Measurements from ENCODE around the gene AKIRIN1. TPM values are rescaled to one million over a fixed set of nuclear protein-coding genes. Genes with fewer than 3 reads are reported as not detected.

Gene AKIRIN1
- total RNA-seq, 6 experiments from 2014 or later = 18.9 to 37.3 (median 28.5) TPM

GRCh38 chr1:39026051-39026865 is 35.2 kb downstream of the AKIRIN1 start, which contains the start of gene NDUFS5:
Gene NDUFS5, plus strand, starts transcription at chr1:39026350. Its CDS starts 2,375 bp downstream, at chr1:39028725.
- 1% methylated on average over 36 of the region's 47 CpGs for WGBS (ENCODE audit: insufficient coverage, low coverage, low lambda C conversion rate, missing lambda C conversion rate)
- peaks cover 5 to 25% (median 10%) of the 10 kb centered on the region in 4 donors for H3K36me3 ChIP-seq
- ATAC-seq = peak; percentile 94 to 98 (median 96)

GRCh38 chr1:39026866-39027507 is 35.9 kb downstream of the AKIRIN1 start:
- intact Hi-C loops (cut with DNase I) = no loop called here
- ATAC-seq = no peak
- TF ChIP-seq CTCF (IDR thresholded peaks at IDR 0.05) (no peak), POLR2A (IDR thresholded peaks at IDR 0.05) (no peak)
- no peaks in the 10 kb centered on the region for H3K27me3 ChIP-seq
- peak overlapping the region; percentile 50 to 86 (median 81) for H3K4me3 ChIP-seq
- H3K4me1 ChIP-seq = peaks cover 0 to 10% (median 4%) of the 10 kb centered on the region in 4 donors
- no peak for DNase-seq
- 15% methylated on average over 21 of the region's 30 CpGs for WGBS (ENCODE audit: insufficient coverage, low coverage, low lambda C conversion rate, missing lambda C conversion rate)
- peak overlapping the region; percentile 81 to 88 (median 88) for H3K27ac ChIP-seq
- H3K9me3 ChIP-seq = no peaks in the 10 kb centered on the region
- peaks cover 5 to 32% (median 11%) of the 10 kb centered on the region in 4 donors for H3K36me3 ChIP-seq

More at GRCh38 chr1:39026051-39026865, 35.2 kb downstream of the AKIRIN1 start, which contains the start of gene NDUFS5:
- Histone ChIP-seq H3K27me3 (no peaks in the 10 kb centered on the region), H3K4me3 (peak within 1 kb of the TSS; percentile 50 to 86 (median 81)), H3K27ac (peak within 1 kb of the TSS; percentile 81 to 88 (median 88)), H3K9me3 (no peaks in the 10 kb centered on the region), H3K4me1 (peaks cover 0 to 10% (median 4%) of the 10 kb centered on the region in 4 donors)
- DNase-seq = peak; percentile 89 to 93 (median 91)
- peak; percentile 91 for TF ChIP-seq POLR2A (IDR thresholded peaks at IDR 0.05)
- TF ChIP-seq CTCF (IDR thresholded peaks at IDR 0.05) = no peak
- intact Hi-C loops (cut with DNase I) = no loop called here

GRCh38 chr1:39034114-39034654 is 43.1 kb downstream of the AKIRIN1 start:
- no peaks in the 10 kb centered on the region for H3K9me3 ChIP-seq
- intact Hi-C loops (cut with DNase I) = no loop called here
- TF ChIP-seq POLR2A (IDR thresholded peaks at IDR 0.05) = no peak
- no peak for TF ChIP-seq CTCF (IDR thresholded peaks at IDR 0.05)
- DNase-seq = peak in 1 of 3 donors; percentile 15
- WGBS (ENCODE audit: insufficient coverage, low coverage, low lambda C conversion rate, missing lambda C conversion rate) = 57% methylated on average over 6 of the region's 6 CpGs
- H3K4me3 ChIP-seq = no peak overlapping the region
- peaks cover 8 to 62% (median 20%) of the 10 kb centered on the region in 4 donors for H3K36me3 ChIP-seq
- H3K27me3 ChIP-seq = no peaks in the 10 kb centered on the region
- no peaks in the 10 kb centered on the region for H3K4me1 ChIP-seq
- H3K27ac ChIP-seq = no peak overlapping the region
- ATAC-seq = no peak

- intact Hi-C loops (cut with DNase I) = no loop called here
- 86% methylated on average over 1 of the region's 5 CpGs for WGBS (ENCODE audit: insufficient coverage, low coverage, low lambda C conversion rate, missing lambda C conversion rate)
- no peak for ATAC-seq
- Histone ChIP-seq H3K27me3 (no peaks in the 10 kb centered on the region), H3K27ac (no peak overlapping the region), H3K4me1 (no peaks in the 10 kb centered on the region), H3K36me3 (peaks cover 6 to 46% (median 17%) of the 10 kb centered on the region in 4 donors), H3K4me3 (no peak overlapping the region), H3K9me3 (no peaks in the 10 kb centered on the region)
- no peak for DNase-seq
- no peak for TF ChIP-seq CTCF (IDR thresholded peaks at IDR 0.05)
- TF ChIP-seq POLR2A (IDR thresholded peaks at IDR 0.05) = no peak
Observed at GRCh38 chr1:39036678-39037077, 45.6 kb downstream of the AKIRIN1 start.
